SK-N-SH treated with all-trans-retinoic acid at 6 μM for 48 hours (cell line): Measurements from ENCODE around the gene AIRE.

Experiments
- ARNTL ChIP-seq: fragments of 450-650 bp; formaldehyde crosslinking; IDR thresholded peaks from 2 replicates; pipeline ENCODE4 v1.5.0; 2020; ENCODE audit warnings: low read depth, mild to moderate bottlenecking, moderate library complexity, borderline replicate concordance
- GLIS3 ChIP-seq: fragments of 250-450 bp; sonication (Bioruptor Pico); IDR thresholded peaks from 2 replicates; pipeline ENCODE4 v1.5.0; 2020; ENCODE audit warnings: mild to moderate bottlenecking, moderate library complexity
- TCF4 ChIP-seq: fragments of 250-450 bp; sonication (Bioruptor Pico); IDR thresholded peaks from 2 replicates; pipeline ENCODE4 v1.8.0; 2021; ENCODE audit warnings: mild to moderate bottlenecking, moderate library complexity, borderline replicate concordance
- ZFP3 ChIP-seq: fragments of 250-450 bp; sonication (Bioruptor Pico); IDR thresholded peaks from 2 replicates; pipeline ENCODE4 v1.5.0; 2020; ENCODE audit warnings: mild to moderate bottlenecking, moderate library complexity
- ZFP30 ChIP-seq: fragments of 450-650 bp; formaldehyde crosslinking; IDR thresholded peaks from 2 replicates; pipeline ENCODE4 v1.5.0; 2022; ENCODE audit warnings: mild to moderate bottlenecking, moderate library complexity
- TF ChIP-seq, protein P1 (sequence below): fragments of 250-450 bp; sonication (Bioruptor Pico); IDR thresholded peaks from 2 replicates; pipeline ENCODE4 v1.5.1; 2020; ENCODE audit warnings: low read depth, mild to moderate bottlenecking, moderate library complexity

DNA sequence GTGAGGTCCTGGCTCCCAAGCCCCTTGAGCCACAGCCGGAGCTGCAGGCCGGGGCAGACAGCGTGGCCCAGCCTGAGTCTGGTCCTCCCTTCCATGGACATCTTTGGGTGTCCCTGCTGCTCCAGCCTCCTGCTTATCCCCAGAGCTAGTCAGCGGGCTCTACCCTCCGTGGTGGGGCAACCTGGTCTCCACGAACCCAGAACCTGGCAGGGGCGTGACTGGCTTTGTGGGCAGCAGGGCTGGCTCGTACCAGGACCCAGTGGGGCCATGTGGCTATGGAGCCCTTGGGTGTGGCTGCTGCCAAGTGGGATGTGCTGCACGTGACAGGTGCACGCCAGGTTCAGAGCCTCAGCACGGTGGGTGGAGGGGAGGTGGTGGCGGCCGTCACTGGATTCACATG is 35.2 kb downstream of the AIRE start:
- TF ChIP-seq ZFP30 (CRISPR knock-in tag) (no peak), GLIS3 (CRISPR knock-in tag) (no peak), ARNTL (CRISPR knock-in tag) (no peak), TCF4 (CRISPR knock-in tag) (no peak), ZFP3 (CRISPR knock-in tag) (no peak)
- TF ChIP-seq, protein P1, sequence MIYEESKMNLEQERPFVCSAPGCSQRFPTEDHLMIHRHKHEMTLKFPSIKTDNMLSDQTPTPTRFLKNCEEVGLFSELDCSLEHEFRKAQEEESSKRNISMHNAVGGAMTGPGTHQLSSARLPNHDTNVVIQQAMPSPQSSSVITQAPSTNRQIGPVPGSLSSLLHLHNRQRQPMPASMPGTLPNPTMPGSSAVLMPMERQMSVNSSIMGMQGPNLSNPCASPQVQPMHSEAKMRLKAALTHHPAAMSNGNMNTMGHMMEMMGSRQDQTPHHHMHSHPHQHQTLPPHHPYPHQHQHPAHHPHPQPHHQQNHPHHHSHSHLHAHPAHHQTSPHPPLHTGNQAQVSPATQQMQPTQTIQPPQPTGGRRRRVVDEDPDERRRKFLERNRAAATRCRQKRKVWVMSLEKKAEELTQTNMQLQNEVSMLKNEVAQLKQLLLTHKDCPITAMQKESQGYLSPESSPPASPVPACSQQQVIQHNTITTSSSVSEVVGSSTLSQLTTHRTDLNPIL = no peak
